HEK293 (cell line): ENCODE measurements around the gene ZNF444.

Experiments used
- ATF2 ChIP-seq: fragments of 450-650 bp; formaldehyde crosslinking; IDR thresholded peaks from 2 replicates; pipeline ENCODE4 v1.5.1; 2016; ENCODE audit warnings: missing biosample characterization, missing genetic modification characterization, low read depth
- BCL11B ChIP-seq: fragments of 450-650 bp; formaldehyde crosslinking; IDR thresholded peaks from 2 replicates; pipeline ENCODE4 v1.5.1; 2016; ENCODE audit warnings: low read depth, missing biosample characterization, missing genetic modification characterization
- CTCF ChIP-seq: fragments of 450-650 bp; formaldehyde crosslinking; IDR thresholded peaks from 2 replicates; pipeline ENCODE4 v1.5.1; 2016; ENCODE audit warnings: missing biosample characterization, missing genetic modification characterization
- FEZF1 ChIP-seq: fragments of 450-650 bp; formaldehyde crosslinking; IDR thresholded peaks from 2 replicates; pipeline ENCODE4 v1.5.1; 2016; ENCODE audit warnings: missing biosample characterization, missing genetic modification characterization
- MZF1 ChIP-seq: fragments of 450-650 bp; formaldehyde crosslinking; IDR thresholded peaks from 2 replicates; pipeline ENCODE4 v1.5.1; 2017; ENCODE audit warnings: missing biosample characterization, missing genetic modification characterization, borderline replicate concordance
- REST ChIP-seq: fragments of 450-650 bp; formaldehyde crosslinking; IDR thresholded peaks from 2 replicates; pipeline ENCODE4 v1.5.1; 2016; ENCODE audit warnings: missing biosample characterization, missing genetic modification characterization
- SP2 ChIP-seq: fragments of 450-650 bp; formaldehyde crosslinking; IDR thresholded peaks from 2 replicates; pipeline ENCODE4 v1.5.1; 2016; ENCODE audit warnings: missing biosample characterization, missing genetic modification characterization
- ZBTB20 ChIP-seq: fragments of 450-650 bp; formaldehyde crosslinking; IDR thresholded peaks from 2 replicates; pipeline ENCODE4 v1.5.1; 2016; ENCODE audit warnings: missing biosample characterization, missing genetic modification characterization
- ZNF10 ChIP-seq: fragments of 450-650 bp; formaldehyde crosslinking; IDR thresholded peaks from 2 replicates; pipeline ENCODE4 v1.5.1; 2017; ENCODE audit warnings: missing biosample characterization, missing genetic modification characterization
- ZNF274 ChIP-seq, 2 experiments: fragments of 200-500 bp in 1 of 2; fragments of 450-650 bp in 1 of 2; sonication (Bioruptor generic) in 1 of 2; formaldehyde crosslinking in 1 of 2; IDR thresholded peaks; 2 replicates each; pipeline versions ENCODE4 v1.5.1 to v1.6.1; 2014 to 2016; ENCODE audit warnings: borderline replicate concordance in 1 of 2, inconsistent platforms in 1 of 2, low read length in 1 of 2, missing biosample characterization in 1 of 2, missing genetic modification characterization in 1 of 2
- ZNF280D ChIP-seq: fragments of 450-650 bp; formaldehyde crosslinking; IDR thresholded peaks from 2 replicates; pipeline ENCODE4 v1.5.1; 2016; ENCODE audit warnings: missing biosample characterization, missing genetic modification characterization
- ZNF423 ChIP-seq: fragments of 450-650 bp; formaldehyde crosslinking; IDR thresholded peaks from 2 replicates; pipeline ENCODE4 v1.5.1; 2016; ENCODE audit warnings: missing biosample characterization, missing genetic modification characterization
- ZNF488 ChIP-seq: fragments of 450-650 bp; formaldehyde crosslinking; IDR thresholded peaks from 2 replicates; pipeline ENCODE4 v1.5.1; 2016; ENCODE audit warnings: missing biosample characterization, missing genetic modification characterization

- TF ChIP-seq BCL11B (tag by site-specific recombination) (no peak), ZBTB20 (tag by site-specific recombination) (no peak), ZNF488 (no peak), CTCF (no peak), ZNF10 (no peak), FEZF1 (no peak), ATF2 (tag by site-specific recombination) (no peak), MZF1 (tag by site-specific recombination) (no peak), REST (tag by site-specific recombination) (no peak), SP2 (tag by site-specific recombination) (no peak), ZNF423 (tag by site-specific recombination) (no peak), ZNF280D (tag by site-specific recombination) (no peak), ZNF274 (IDR thresholded peaks at IDR 0.05; ENCODE audit: low read length) (no peak), ZNF274 (tag by site-specific recombination; IDR thresholded peaks at IDR 0.05; ENCODE audit: borderline replicate concordance) (no peak)
These were observed 1.9 kb downstream of the ZNF444 start for GRCh38 chr19:56142897-56143434.
